Non-pigmented ciliary epithelial cell (primary cell): ENCODE data around the gene BOLA1.
"Not testable (repeated sequence)": the region's sequence is repeated elsewhere in the genome, so short reads cannot be mapped to it uniquely, and the experiment has no call there.

Experiments used
- DNase-seq: peaks from one replicate; pipeline ENCODE4 v3.0.0-alpha.2; 2010; ENCODE audit warnings: low read depth

BOLA1 gene

DNA sequence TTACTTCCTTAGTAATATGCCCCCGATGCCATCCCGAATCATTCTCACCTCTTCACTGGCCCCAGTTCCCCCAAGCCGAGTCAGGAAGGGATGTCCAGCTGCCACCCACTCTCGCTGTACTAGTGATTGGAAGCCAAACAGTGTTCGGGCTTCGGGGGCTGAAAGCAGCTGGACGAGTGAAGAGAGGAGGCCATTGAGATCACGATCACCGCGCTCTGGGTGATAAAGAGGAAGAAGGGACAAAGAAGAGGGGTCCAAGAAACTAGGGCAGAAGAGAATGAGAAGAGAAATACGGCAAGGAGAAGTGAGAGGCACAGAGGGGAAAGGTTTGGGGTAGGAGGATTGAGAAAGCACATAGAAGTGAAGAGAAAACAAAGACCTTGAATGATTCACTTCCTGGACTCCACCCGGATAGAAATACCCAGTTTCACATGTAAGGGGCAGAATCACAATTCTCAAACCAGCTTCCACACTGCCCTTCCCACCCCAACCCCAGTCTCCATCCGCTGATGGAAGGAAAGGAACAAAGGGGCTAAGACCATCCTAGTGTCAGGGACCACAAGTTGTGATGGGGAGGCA, 31.9 kb downstream of the BOLA1 start:
- no peak for DNase-seq

DNA sequence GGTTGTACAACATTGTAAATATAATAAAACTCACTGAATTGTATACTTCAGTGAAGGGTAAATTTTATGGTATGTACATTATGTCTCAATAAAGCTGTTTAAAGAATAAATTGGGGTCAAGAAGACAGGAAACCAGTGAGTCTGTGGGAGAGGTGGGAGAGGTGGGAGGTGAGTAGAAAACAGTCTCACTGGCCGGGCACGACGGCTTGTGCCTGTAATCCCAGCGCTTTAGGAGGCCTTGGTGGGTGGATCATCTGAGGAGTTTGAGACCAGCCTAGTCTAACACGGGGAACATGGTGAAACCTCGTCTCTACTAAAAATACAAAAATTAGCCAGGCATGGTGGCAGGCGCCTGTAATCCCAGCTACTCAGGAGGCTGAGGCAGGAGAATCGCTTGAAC, 33.1 kb downstream of the BOLA1 start:
- no peak for DNase-seq

DNA sequence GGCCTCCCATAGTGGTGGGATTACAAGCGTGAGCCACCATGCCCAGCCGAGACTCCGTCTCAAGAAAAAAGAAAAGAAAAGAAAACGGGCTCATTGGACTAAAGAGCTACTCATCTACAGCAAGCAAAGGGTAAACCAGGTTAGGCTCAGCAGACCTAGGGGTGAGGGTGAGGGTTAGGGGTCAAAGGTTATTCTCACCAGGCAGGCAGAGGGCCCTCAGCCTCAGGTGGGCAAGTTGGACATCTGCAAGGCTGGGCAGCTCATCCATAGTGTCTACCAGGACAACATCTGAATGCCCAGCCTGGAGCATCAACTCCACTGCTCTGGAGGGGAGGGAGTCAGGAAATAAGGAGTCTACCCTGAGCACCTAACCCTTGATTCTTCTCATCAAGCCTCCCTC, 33.8 kb downstream of the BOLA1 start:
- no peak for DNase-seq

DNA sequence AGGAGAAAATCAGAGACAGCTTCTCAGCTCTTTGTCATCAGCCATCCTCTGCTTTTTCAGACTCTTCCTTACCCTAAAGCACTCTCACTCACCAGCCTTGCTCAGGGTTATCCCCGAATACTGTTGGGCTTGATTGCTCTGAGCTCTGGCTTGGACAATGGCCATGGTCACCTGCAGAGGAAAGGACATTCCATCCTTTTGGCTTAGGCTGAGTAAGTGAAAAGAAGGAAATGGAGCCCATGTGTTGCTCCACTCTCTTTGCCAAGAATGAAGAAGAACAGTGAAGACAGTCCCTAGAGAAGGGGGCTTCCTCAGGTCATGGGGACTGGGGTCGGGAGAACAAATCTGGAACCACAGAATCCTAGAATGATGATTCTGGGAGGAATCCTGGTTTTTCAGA, 35.0 kb downstream of the BOLA1 start:
- no peak for DNase-seq

DNA sequence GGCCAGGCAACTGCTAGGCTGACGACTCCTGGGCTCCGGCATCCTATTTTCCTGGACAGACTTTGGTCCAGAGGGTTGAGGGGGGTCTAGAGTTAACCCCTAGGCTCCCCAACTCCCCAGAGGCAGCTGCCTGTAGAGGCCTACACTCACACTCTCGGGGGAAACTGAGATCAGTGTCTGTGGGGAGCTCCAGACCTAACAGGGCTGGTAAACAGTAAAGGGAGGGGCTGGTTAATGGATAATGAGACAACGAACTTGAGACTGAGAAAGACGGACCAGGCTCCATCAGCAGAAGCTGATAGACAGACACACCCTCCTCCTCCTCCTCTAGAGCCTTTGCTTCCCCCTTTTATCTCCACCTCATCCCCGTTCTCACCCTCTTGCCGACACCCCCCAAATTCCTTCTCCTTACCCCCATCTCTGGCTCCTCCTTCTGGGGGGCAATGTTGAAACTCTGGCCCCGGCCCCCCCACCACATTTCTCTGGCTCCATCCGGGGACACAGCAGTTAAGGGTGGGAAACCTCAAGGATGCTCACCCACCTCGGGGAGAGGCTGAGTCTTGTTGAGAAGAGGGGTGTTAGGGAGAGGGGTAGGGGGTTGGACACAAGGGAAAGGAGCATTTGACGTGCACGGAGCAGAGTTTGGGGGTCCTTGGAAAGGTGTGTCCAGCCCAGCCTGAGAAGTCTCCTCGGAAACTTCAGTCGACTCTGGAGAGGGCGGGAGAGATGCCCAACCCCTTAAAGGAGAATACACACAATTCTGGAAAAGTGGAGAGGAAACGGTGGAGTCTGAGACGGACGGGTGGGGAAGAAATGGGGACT, 37.0 kb downstream of the BOLA1 start, which contains the start of gene MTMR11:
Gene MTMR11, minus strand, starts transcription at position 710 of the 822 bp plus-strand sequence. Its CDS starts 232 bp downstream, at position 478.
- no peak for DNase-seq

DNA sequence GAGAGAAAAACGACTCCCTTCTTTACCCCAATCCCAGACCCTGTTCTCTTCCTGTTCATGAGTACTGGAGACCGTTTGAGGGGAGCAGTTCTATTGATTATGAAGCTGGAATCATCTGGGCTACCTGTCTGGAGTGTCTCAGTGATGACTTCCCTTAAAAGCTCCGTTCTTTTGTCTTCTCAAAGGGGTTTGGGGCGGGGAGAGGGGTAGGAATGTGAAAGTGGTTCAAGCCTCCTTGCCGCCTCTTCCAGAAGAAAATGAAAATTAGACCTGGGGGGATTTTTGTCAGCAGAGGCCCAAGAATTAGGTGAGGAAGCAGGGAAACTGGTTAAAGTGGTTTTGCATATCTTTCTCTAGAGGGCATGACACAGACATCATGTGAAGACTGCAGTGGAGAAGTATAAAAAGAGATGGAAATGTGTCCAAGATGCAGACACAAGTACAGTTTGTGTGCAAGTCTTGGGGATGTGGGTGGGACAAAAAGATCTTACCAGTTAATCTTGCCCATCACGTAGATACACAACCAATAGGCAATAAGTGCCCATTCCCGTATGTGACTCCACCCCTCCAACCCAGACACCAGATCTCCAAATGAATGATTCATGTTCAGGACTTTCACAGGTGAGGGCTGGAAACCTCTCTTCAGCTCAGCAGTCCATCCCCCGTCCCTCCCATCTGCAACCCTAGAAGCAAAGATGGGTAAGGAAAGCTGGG, 37.8 kb downstream of the BOLA1 start:
- DNase-seq = peak; percentile 28

DNA sequence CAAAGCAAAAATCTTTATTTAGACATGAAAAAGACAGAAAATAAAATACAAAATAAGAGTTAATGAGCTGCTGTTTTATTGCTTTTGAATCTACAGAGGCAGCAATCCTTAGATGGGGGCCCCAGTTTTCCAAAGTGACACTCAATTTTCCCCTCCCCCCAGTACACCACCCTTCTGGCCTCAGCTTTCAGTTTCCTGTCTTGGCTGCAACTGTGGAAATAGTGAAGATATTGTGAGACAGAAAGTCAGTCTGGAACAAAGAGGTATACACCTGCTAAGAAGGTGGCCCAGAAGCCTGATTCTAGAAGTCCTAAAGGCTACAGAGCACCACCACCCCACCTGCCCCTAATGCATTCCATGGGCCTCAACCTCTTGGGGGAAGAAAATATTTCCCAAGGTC, 38.4 kb downstream of the BOLA1 start:
- DNase-seq = no peak

DNA sequence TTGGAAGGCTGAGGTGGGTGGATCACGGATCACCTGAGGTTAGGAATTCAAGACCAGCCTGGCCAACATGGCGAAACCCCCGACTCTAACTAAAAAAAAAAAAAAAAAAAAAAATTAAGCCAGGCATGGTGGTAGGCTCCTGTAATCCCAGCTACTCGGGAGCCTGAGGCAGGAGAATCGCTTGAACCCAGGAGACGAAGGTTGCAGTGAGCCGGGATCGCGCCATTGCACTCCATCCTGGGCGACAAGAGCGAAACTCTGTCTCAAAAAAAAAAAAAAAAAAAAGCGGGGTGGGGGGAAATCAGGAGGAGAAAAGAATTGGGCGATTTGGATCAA, 39.3 kb downstream of the BOLA1 start:
- DNase-seq = not testable (repeated sequence)

DNA sequence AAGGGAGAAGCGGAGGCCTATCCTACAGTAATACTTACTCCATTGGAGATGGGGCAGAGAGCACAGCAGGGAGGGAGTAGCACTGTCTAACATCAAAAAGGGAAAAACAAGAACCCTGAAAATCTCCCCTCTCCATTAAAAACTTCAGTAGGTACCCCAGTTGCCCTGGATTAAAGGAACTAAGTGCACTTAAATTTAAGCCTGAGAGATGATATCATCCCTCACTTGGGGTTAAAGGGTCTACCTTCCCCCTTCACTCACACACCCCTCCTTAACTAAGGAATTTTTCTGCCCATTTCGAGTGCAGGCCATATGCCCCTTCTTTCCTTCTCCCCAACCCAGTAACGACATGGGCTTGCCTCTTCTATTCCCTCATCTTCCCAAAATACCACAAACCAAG, 41.1 kb downstream of the BOLA1 start:
- DNase-seq = no peak

DNA sequence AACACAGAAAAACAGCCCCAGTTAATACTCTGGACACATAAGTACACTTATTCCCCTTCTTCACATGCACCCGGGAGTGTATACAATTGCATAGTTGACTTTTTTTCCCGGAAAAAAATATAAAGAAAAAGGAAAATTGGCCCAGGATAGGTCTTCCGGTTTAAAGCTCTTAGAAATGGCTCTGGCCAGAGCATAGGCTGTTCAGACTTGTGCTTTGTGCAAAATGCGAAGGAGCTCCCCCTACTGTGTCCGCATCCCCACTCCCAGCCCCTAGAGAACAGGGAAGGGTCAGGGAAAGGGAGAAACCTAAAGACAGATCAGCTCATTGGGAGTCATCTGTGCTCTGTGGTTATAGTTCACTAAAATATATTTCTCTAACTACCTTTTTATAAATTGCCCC, 42.8 kb downstream of the BOLA1 start:
- no peak for DNase-seq

DNA sequence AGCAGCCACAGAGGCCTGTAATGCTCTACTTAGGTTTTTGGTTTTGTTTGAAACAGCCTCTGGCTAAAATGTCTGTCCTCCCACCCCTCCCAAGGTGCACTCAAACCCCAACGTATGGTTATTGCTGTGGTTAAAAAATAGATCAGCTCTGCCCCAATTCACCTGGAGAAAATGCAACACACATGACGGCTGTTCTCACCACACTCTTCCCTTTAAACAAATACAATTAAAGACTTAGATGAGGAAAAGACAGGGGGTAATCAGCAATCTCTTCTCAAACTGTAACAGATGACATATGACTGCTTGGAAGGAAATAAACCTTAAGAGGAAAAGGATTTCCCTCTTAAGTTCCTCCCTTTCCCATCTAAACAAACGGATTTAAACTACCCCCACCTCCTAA, 43.5 kb downstream of the BOLA1 start:
- DNase-seq = no peak

DNA sequence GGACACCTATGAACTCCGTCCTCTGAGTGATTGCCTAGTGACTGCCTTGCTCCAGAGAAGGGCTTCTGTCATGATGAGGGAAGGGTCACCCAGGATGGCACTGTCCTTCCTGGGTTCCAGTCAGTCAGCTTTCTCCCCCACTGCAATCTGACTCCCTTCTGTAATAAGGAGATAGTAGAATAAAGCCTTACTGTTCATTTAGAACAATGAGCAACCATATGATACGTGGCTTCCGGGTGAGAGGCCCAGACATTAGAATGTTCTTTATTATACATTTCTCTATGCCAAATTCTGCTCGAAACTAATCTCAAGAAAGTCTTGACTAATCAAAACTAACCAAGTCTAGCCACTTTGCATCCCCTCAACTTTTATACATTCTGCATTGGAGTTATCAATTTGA, 45.8 kb downstream of the BOLA1 start:
- DNase-seq = no peak

DNA sequence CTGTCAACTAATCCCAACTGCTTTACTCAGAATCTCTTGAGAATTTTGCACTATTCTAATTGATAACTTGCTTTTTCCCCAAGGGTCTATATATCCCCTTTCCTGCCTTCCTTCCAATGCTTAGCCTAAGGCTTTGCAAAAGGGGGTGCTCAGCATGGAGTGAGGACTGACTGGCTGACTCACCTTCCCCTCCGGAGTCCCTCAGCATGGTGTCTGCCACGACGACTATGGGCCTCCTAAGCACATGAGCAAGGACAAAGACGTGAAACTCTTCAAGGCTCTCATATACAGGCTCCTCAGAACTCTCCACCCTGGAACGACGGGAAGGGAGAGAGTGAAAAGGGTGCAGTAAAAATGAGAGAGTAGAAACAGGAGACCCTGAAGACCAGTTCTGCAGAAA, 50.5 kb downstream of the BOLA1 start:
- no peak for DNase-seq
